Prostate gland (tissue), 2 donors: ENCODE data around the gene NEU1.

Source experiments
- CTCF ChIP-seq, 4 experiments: fragments of 200-600 bp in 2 of 4; fragments of 450-650 bp in 2 of 4; sonication (generic) in 2 of 4; IDR thresholded peaks; 1 replicate in 3 of 4; 2 replicates in 1 of 4; pipeline ENCODE4 v1.5.1; 2016 to 2019; ENCODE audit warnings: antibody characterized with exemption in 4 of 4, mild to moderate bottlenecking in 2 of 4, moderate library complexity in 2 of 4
- POLR2AphosphoS5 ChIP-seq: sonication (generic); formaldehyde crosslinking; IDR thresholded peaks from one replicate; pipeline ENCODE4 v1.6.1; 2017; ENCODE audit warnings: antibody characterized with exemption

DNA sequence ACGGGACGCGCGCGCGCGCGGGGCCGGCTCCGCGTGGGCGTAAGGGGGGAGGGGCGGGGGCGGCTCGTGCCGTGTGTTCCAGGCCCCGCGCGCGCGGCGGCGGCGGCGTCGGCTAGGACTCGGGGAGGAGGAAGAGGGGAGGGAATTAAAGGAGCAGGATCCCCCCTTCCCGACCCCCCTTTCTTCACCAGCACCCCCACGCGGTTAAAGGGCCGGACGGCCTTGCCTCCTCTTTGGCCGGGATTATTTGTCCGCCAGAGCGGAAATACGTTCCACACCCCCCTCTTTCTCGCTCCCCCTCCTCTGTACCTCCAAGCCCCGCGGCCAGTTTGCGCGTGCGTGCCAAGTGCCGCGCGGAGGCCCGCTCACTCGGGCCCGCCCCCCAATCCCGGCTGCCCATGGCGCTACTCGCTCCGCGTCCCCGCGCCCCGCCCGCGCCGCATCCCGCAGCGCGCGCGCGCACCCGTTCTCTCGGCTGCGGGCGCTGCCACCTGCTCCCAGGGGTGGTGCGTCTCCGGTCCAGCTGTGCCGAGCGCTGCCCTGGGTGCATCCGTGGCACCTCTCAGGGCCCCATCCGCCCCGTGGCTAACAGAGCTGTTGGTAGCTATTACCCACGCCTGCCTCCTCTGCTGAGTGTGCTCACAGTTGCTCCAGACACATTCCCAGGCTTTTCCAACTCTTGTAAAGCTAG lies 39.5 kb upstream of the NEU1 start, which contains the start of gene ZBTB12:
- TF ChIP-seq POLR2AphosphoS5 (peak; percentile 56), CTCF (IDR thresholded peaks at IDR 0.05) (peak in 2 of 4 experiments; percentile 17 to 21)
